Cardiac fibroblast (primary cell): ENCODE data around the gene HS2ST1.
A peak's percentile ranks its signal among the peaks of the same experiment; 100 is the strongest.
"Not testable (repeated sequence)": the region's sequence is repeated elsewhere in the genome, so short reads cannot be mapped to it uniquely, and the experiment has no call there.

Source experiments
- DNase-seq, 2 donors: peaks; one replicate each; pipeline versions ENCODE4 v3.0.0 to v3.0.0-alpha.2; 2010; ENCODE audit warnings: low read depth in 2 of 2
- H3K4me3 ChIP-seq, 2 donors: replicated peaks in 1 of 2; 1 replicate in 1 of 2; 2 replicates in 1 of 2; pipeline ENCODE4 v1.5.1; 2011; ENCODE audit warnings: low read depth in 2 of 2, low read length in 2 of 2, mild to moderate bottlenecking in 2 of 2, moderate library complexity in 1 of 2
- TF ChIP-seq, protein P1 (sequence below): IDR thresholded peaks from one replicate; pipeline ENCODE4 v1.5.1; 2011; ENCODE audit warnings: low read depth, mild to moderate bottlenecking, low read length, inconsistent platforms

Gene HS2ST1

DNA sequence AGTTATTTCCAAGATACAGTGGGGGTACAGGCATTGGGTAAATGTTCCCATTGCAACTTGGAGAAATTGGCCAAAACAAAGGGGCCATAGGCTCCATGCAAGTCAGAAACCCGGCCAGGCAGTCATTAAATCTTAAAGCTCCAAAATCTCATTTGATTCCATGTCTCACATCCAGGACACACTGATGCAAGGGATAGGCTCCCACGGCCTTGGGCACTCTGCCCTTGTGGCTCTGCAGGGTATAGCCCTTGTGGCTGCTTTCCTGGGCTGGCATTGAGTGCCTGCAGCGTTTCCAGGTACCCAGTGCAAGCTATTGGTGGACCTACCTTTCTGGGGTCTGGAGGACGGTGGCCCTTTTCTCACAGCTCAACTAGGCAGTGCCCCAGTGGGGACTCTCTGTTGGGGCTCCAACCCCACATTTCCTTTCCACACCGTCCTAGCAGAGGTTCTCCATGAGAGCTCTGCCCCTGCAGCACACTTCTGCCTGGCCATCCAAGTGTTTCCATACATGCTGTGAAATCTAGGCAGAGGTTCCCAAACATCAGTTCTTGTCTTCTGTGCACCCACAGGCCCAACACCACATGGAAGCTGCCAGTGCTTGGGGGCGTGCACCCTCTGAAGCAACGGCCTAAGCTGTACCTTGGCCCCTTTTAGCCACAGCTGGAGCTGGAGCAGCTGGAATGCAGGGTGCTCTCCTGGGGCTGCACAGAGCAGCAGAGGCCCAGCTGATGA lies 67.2 kb downstream of the HS2ST1 start:
- TF ChIP-seq, protein P1, sequence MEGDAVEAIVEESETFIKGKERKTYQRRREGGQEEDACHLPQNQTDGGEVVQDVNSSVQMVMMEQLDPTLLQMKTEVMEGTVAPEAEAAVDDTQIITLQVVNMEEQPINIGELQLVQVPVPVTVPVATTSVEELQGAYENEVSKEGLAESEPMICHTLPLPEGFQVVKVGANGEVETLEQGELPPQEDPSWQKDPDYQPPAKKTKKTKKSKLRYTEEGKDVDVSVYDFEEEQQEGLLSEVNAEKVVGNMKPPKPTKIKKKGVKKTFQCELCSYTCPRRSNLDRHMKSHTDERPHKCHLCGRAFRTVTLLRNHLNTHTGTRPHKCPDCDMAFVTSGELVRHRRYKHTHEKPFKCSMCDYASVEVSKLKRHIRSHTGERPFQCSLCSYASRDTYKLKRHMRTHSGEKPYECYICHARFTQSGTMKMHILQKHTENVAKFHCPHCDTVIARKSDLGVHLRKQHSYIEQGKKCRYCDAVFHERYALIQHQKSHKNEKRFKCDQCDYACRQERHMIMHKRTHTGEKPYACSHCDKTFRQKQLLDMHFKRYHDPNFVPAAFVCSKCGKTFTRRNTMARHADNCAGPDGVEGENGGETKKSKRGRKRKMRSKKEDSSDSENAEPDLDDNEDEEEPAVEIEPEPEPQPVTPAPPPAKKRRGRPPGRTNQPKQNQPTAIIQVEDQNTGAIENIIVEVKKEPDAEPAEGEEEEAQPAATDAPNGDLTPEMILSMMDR: no peak
- no peak overlapping the region for H3K4me3 ChIP-seq
- peak in 1 of 2 donors; percentile 21 for DNase-seq

DNA sequence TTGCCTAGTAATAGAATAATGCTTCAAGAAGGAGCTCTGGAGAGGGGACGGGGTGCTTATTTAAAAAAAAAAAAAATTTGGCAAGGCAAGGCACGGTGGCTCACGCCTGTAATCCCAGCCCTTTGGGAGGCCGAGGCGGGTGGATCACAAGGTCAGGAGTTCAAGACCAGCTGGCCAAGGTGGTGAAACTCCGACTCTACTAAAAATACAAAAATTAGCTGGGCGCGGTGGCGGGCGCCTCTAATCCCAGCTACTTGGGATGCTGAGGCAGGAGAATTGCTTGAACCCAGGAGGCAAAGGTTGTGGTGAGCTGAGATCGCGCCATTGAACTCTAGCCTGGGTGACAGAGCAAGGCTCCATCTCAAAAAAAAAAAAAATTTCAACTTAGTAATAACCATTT lies 69.2 kb downstream of the HS2ST1 start:
- DNase-seq, H3K4me3 ChIP-seq: not testable (repeated sequence)

DNA sequence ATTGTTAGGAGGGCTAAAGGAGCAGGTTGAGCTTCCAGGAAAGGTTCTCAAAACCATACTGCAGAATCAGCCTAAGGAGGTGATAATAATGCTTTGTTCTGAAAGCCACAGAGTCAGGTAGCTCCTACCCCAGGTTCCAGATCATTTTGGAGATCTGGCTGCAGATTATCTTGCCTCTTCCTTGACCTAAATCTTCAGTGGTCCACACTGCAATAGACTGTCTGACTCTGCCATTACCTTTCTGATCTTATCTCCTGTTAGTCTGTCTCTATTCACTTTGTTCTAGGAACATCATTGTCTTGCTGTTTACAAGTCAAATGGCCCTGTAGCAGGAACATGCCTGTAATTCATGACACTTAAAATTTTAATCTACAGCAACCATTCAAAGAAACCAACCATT lies 73.0 kb downstream of the HS2ST1 start:
- no peak overlapping the region for H3K4me3 ChIP-seq

DNA sequence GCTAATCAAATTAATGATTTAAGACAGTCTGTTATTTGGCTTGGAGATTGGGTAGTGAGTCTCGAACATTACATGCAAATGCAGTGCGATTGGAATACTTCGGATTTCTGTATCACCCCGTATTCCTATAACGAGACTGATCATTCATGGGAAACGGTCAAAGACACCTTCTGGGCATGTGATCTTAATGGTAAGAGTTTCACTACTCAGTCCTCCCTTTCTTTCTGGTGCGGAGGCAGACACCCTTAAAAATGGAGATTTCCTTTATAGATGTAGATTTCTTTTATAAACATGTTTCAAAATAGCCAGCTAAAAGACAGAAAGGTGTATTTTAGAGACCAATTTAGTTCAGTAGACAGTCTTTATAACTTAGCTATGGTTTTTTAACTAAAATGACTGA lies 74.4 kb downstream of the HS2ST1 start:
- no peak for DNase-seq
- TF ChIP-seq, protein P1: no peak
- H3K4me3 ChIP-seq: no peak overlapping the region

More for the DNA sequence above, 73.0 kb downstream of the HS2ST1 start:
- TF ChIP-seq, protein P1: no peak
- DNase-seq: no peak

DNA sequence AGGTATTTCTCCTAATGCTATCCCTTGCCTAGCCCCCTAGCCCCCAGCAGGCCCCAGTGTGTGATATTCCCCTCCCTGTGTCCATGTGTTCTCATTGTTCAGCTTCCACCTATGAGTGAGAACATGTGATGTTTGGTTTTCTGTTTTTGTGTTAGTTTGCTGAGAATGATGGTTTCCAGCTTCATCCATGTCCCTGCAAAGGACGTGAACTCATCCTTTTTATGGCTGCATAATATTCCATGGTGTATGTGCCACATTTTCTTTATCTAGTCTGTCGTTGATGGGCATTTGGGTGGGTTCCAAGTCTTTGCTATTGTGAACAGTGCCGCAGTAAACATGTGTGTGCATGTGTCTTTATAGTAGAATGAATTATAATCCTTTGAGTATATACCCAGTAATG lies 75.3 kb downstream of the HS2ST1 start:
- not testable (repeated sequence) for DNase-seq, H3K4me3 ChIP-seq

DNA sequence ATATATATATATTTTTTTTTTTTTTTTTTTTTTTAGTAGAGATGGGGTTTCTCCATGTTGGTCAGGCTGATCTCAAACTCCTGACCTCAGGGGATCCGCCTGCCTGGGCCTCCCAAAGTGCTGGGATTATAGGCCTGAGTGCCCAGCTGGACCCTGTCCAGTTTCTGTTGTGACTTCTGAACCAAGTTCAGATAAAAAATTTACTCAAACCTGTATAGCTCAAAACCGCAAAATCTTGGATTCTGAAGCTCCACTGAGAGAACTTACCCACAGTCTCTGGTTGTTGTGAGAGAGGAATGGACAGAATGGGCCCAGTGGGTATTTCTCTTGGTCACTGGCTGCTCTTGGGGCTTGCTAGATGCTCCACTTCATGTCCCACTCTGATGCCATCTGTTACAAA lies 76.4 kb downstream of the HS2ST1 start:
- no peak overlapping the region for H3K4me3 ChIP-seq
- TF ChIP-seq, protein P1: no peak
- DNase-seq: no peak

DNA sequence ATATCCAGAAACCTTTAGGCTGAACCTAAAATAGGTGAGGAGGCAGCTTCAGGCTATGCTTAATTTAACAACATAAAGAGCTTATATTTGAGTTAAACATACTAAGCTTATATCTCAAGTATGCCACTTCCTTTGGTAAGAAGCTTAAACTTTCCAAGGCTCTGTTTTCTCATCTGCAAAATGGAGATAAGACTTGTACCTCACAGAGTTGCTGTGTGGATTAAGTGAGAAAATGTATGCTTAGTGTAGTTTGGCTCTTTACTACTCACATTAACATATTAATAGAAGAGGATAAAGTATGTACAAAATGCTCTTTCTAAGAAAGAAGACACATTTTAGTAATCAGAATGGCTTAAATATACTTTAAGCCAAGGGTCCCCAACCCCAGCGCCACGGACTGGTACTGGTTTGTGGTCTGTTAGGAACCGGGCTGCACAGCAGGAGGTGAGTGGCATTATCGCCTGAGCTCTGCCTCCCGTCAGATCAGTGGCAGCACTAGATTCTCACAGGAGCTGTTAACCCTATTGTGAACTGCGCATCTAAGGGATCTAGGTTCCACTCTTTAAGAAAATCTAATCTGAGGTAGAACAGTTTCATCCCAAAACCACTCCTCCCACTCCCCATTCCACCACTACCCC lies 77.2 kb downstream of the HS2ST1 start:
- DNase-seq: no peak
- TF ChIP-seq, protein P1: no peak
- H3K4me3 ChIP-seq: no peak overlapping the region

DNA sequence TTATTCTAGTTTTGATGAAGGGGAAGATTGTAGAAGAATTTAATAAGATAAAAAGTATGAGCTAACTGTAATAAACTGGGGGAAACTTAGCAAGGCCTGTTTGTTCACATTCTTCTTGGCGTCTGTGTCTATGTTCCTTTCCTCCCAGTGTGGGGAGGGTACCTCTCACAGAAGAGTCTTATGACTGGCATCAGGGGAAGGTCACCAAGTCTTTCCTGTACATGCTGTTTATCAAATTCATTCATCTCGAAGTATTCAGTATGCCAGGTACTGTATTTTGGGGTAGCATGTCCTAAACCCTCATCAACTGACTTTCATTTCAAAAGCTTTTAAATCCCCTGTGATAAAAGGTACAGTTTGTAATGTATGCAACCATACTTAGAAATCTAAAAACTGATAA lies 78.4 kb downstream of the HS2ST1 start:
- no peak for DNase-seq
- TF ChIP-seq, protein P1: no peak
- H3K4me3 ChIP-seq: no peak overlapping the region
